Psoas muscle (tissue), 8 donors: ENCODE data around the gene IQGAP2. TPM values are rescaled to one million over a fixed set of nuclear protein-coding genes. Genes with fewer than 3 reads are reported as not detected.

Experiments used
- ATAC-seq, 4 donors: fragments of 200-7000 bp; cut with Tn5 transposase; one replicate each; pipeline ENCODE4 v1.9.1; 2020; ENCODE audit warnings: moderate library complexity in 3 of 4, mild to moderate bottlenecking in 2 of 4
- DNase-seq, 2 donors: peaks; one replicate each; pipeline ENCODE4 v3.0.0-alpha.2; 2020
- H3K27ac ChIP-seq: fragments of 200-600 bp; one replicate; pipeline ENCODE4 v1.8.0; 2022
- H3K27me3 ChIP-seq, 3 donors: fragments of 200-600 bp in 1 of 3; one replicate each; pipeline versions ENCODE4 v1.6.1 to v1.8.0; 2013 to 2022; ENCODE audit warnings: low read length in 2 of 3, mild to moderate bottlenecking in 2 of 3, moderate library complexity in 1 of 3; ENCODE audit not compliant: insufficient read depth in 3 of 3
- H3K36me3 ChIP-seq, 2 donors: fragments of 200-600 bp in 1 of 2; one replicate each; pipeline versions ENCODE4 v1.6.1 to v1.8.0; 2013 to 2022; ENCODE audit warnings: low read depth in 1 of 2, mild to moderate bottlenecking in 1 of 2, moderate library complexity in 1 of 2; ENCODE audit not compliant: insufficient read depth in 1 of 2
- H3K4me1 ChIP-seq: fragments of 200-600 bp; one replicate; pipeline ENCODE4 v1.8.0; 2022
- H3K4me3 ChIP-seq: fragments of 200-600 bp; one replicate; pipeline ENCODE4 v1.8.0; 2022; ENCODE audit warnings: mild to moderate bottlenecking
- H3K9me3 ChIP-seq: fragments of 200-600 bp; one replicate; pipeline ENCODE4 v1.8.0; 2022
- CTCF ChIP-seq: fragments of 200-600 bp; IDR thresholded peaks from one replicate; pipeline ENCODE4 v1.8.0; 2022; ENCODE audit warnings: antibody characterized with exemption
- WGBS, 3 donors: extraction: QIAGEN DNeasy Blood & Tissue Kit; methylation state at CpG; one replicate each; pipeline versions ENCODE4 v1.1.6 to v1.1.7; 2013; 5-methylcytosine and 5-hydroxymethylcytosine counted together
- intact Hi-C, 2 donors: fragments of 100-400 bp; cut with DNase I; formaldehyde crosslinking; loops; one replicate each; pipeline versions ENCODE4 v1.11.0 to v1.14.2; 2022
- polyA plus RNA-seq, 3 donors: library from polyadenylated mRNA; stranded (reverse); fragments of 200-250 nt; gene quantifications; one replicate each; pipeline ENCODE4 v1.2.3, GENCODE V29; 2013
- total RNA-seq, 4 donors: library from RNA; stranded (reverse); fragmentation: NEBNext Ultra II Directional in 2 of 4; extraction: Animal tissue kit (Norgen Biotek cat#: 25700) in 2 of 4; gene quantifications; one replicate each; pipeline versions ENCODE4 v1.2.1 to v1.2.4, GENCODE V29; 2021 to 2023
- donor health status: healthy with polysubstance abuse.
- donor health status: DM: no; HTN: no; CAD: no; lungs with moderate emphysema.
- donor health status: Bipolar disorder and iron deficiency.
- donor health status: healthy.
- donor health status: DM: yes; HTN: yes; CAD: no.
- donor health status: DM: no; HTN: no; CAD: no.
- donor health status: DM: no; HTN: no; CAD: no.
- donor health status: DM: yes; HTN: yes; CAD: no.

Gene IQGAP2
- total and polyA plus RNA-seq, 7 donors, result 0.52 to 4.3 (median 1.4) TPM

- Histone ChIP-seq H3K27me3 (peaks cover 0 to 2% (median 0%) of the 10 kb centered on the region in 3 donors), H3K36me3 (no peaks in the 10 kb centered on the region), H3K4me3 (no peak overlapping the region), H3K4me1 (no peaks in the 10 kb centered on the region), H3K9me3 (no peaks in the 10 kb centered on the region), H3K27ac (no peak overlapping the region)
- no peak for TF ChIP-seq CTCF
- DNase-seq, result no peak
- 88 to 92% (median 89%) methylated on average over 4 of the region's 4 CpGs for WGBS, 3 donors
- intact Hi-C loops, result no loop called here
- ATAC-seq, result no peak
These were observed 91.1 kb downstream of the IQGAP2 start for GRCh38 chr5:76494201-76494600.

- H3K27ac ChIP-seq, result no peak overlapping the region
- DNase-seq (no peak), ATAC-seq (no peak)
- TF ChIP-seq CTCF, result no peak
- no peaks in the 10 kb centered on the region for H3K4me1 ChIP-seq
- H3K27me3 ChIP-seq, result no peaks in the 10 kb centered on the region
- intact Hi-C loops, result no loop called here
- H3K9me3 ChIP-seq, result no peaks in the 10 kb centered on the region
- H3K4me3 ChIP-seq, result no peak overlapping the region
- no peaks in the 10 kb centered on the region for H3K36me3 ChIP-seq
- 80 to 88% (median 81%) methylated on average over 4 of the region's 4 CpGs for WGBS, 3 donors
These were observed 92.8 kb downstream of the IQGAP2 start for GRCh38 chr5:76495870-76496269.

GRCh38 chr5:76497065-76497460 is 94.0 kb downstream of the IQGAP2 start:
- H3K4me3 ChIP-seq, result no peak overlapping the region
- WGBS, 3 donors, result 68 to 82% (median 69%) methylated on average over 4 of the region's 4 CpGs
- no peaks in the 10 kb centered on the region for H3K36me3 ChIP-seq
- no peak overlapping the region for H3K27ac ChIP-seq
- H3K4me1 ChIP-seq, result no peaks in the 10 kb centered on the region
- intact Hi-C loops, result no loop called here
- no peaks in the 10 kb centered on the region for H3K9me3 ChIP-seq
- TF ChIP-seq CTCF, result no peak
- ATAC-seq (no peak), DNase-seq (no peak)
- no peaks in the 10 kb centered on the region for H3K27me3 ChIP-seq

GRCh38 chr5:76497986-76498717 is 95.1 kb downstream of the IQGAP2 start:
- Histone ChIP-seq H3K9me3 (no peaks in the 10 kb centered on the region), H3K4me1 (no peaks in the 10 kb centered on the region), H3K27me3 (no peaks in the 10 kb centered on the region), H3K36me3 (no peaks in the 10 kb centered on the region), H3K27ac (no peak overlapping the region), H3K4me3 (no peak overlapping the region)
- ATAC-seq (no peak), DNase-seq (no peak)
- 55 to 66% (median 62%) methylated on average over 4 of the region's 4 CpGs for WGBS, 3 donors
- no peak for TF ChIP-seq CTCF
- intact Hi-C loops, result no loop called here
